Activated CD8-positive, alpha-beta T cell treated with anti-CD3 and anti-CD28 coated beads, Interleukin-2, amount 10 ng/mL, durations not matched to agents 7 days and 5 days (primary cell): Measurements from ENCODE around the gene IL1RL2. TPM values are rescaled to one million over a fixed set of nuclear protein-coding genes. Genes with fewer than 3 reads are reported as not detected.

ENCODE experiments used
- ATAC-seq: fragments of 150-1000 bp; cut with Tn5 transposase; one replicate; pipeline ENCODE4 v1.10.0; 2021; ENCODE audit warnings: moderate library complexity
- CTCF ChIA-PET: fragments of 350-600 bp; sonication (Branson Sonifier 250); formaldehyde crosslinking; loops from one replicate; lab custom pipeline; 2021; ENCODE audit warnings: antibody characterized with exemption; lab: Charles Lee
- POLR2A ChIA-PET: fragments of 350-600 bp; sonication (Branson Sonifier 250); formaldehyde crosslinking; loops from one replicate; lab custom pipeline; 2021; ENCODE audit warnings: antibody characterized with exemption; lab: Charles Lee
- DNase-seq: peaks from one replicate; pipeline ENCODE4 v3.0.0-alpha.2; 2020
- H3K27ac Mint-ChIP-seq: one replicate; pipeline ENCODE4 v1.8.0; 2021; ENCODE audit warnings: mild to moderate bottlenecking, mixed read lengths
- H3K27me3 Mint-ChIP-seq: one replicate; pipeline ENCODE4 v1.8.0; 2021; ENCODE audit warnings: low read depth, mixed read lengths
- H3K36me3 Mint-ChIP-seq: one replicate; pipeline ENCODE4 v1.8.0; 2021; ENCODE audit warnings: low read depth, mixed read lengths
- H3K4me1 Mint-ChIP-seq: one replicate; pipeline ENCODE4 v1.8.0; 2021; ENCODE audit warnings: low read depth, mixed read lengths
- H3K4me3 Mint-ChIP-seq: one replicate; pipeline ENCODE4 v1.8.0; 2021; ENCODE audit warnings: mild to moderate bottlenecking, mixed read lengths
- H3K9me3 Mint-ChIP-seq: one replicate; pipeline ENCODE4 v1.8.0; 2022; ENCODE audit warnings: mixed read lengths; ENCODE audit not compliant: insufficient read depth
- total RNA-seq, 2 experiments: library from RNA; stranded (reverse); gene quantifications; one replicate each; pipeline ENCODE4 v1.2.3, GENCODE V29; 2021

The IL1RL2 gene
- total RNA-seq, 2 experiments from 2014 or later = not detected

GRCh38 chr2:102258386-102259074, 71.7 kb downstream of the IL1RL2 start:
- H3K4me1 Mint-ChIP-seq = peaks cover 53% of the 10 kb centered on the region
- DNase-seq (peak; percentile 50), ATAC-seq (peak; percentile 88)
- peaks cover 25% of the 10 kb centered on the region for H3K9me3 Mint-ChIP-seq
- H3K4me3 Mint-ChIP-seq = peak overlapping the region; percentile 1
- CTCF ChIA-PET = interaction anchor here (1.0 to 2.3 kb wide), 4 partner anchors 18 to 185 kb away, joined by 4 to 17 read pairs (median 6); partner anchors contain the start of gene IL18R1
- peaks cover 41% of the 10 kb centered on the region for H3K36me3 Mint-ChIP-seq
- H3K27me3 Mint-ChIP-seq = no peaks in the 10 kb centered on the region
- H3K27ac Mint-ChIP-seq = peak overlapping the region; percentile 97
- POLR2A ChIA-PET = no interaction called here

- Mint-ChIP-seq H3K9me3 (peaks cover 21% of the 10 kb centered on the region), H3K4me3 (no peak overlapping the region), H3K4me1 (peaks cover 43% of the 10 kb centered on the region), H3K36me3 (peaks cover 32% of the 10 kb centered on the region), H3K27ac (no peak overlapping the region), H3K27me3 (no peaks in the 10 kb centered on the region)
- DNase-seq = no peak
- ChIA-PET CTCF (interaction anchor here (0.7 to 7.2 kb wide), 6 partner anchors 9 to 182 kb away, joined by 3 to 31 read pairs (median 5); no protein-coding TSS in a partner anchor), POLR2A (interaction anchor here (1.4 kb wide), 1 partner anchor 15 kb away, joined by 3 read pairs; no protein-coding TSS in a partner anchor)
- ATAC-seq = no peak
Observed at GRCh38 chr2:102261467-102262135, 74.8 kb downstream of the IL1RL2 start.

- ATAC-seq (no peak), DNase-seq (no peak)
- Mint-ChIP-seq H3K27ac (no peak overlapping the region), H3K9me3 (peaks cover 21% of the 10 kb centered on the region), H3K4me1 (peaks cover 36% of the 10 kb centered on the region), H3K4me3 (no peak overlapping the region), H3K27me3 (no peaks in the 10 kb centered on the region), H3K36me3 (peaks cover 24% of the 10 kb centered on the region)
- ChIA-PET CTCF (interaction anchor here (1.7 to 7.2 kb wide), 3 partner anchors 9 to 181 kb away, joined by 6 to 31 read pairs (median 8); no protein-coding TSS in a partner anchor), POLR2A (interaction anchor here (1.4 kb wide), 1 partner anchor 14 kb away, joined by 3 read pairs; no protein-coding TSS in a partner anchor)
Observed at GRCh38 chr2:102262216-102263129, 75.7 kb downstream of the IL1RL2 start.

- DNase-seq (no peak), ATAC-seq (no peak)
- Mint-ChIP-seq H3K4me3 (no peak overlapping the region), H3K9me3 (peaks cover 6% of the 10 kb centered on the region), H3K27ac (no peak overlapping the region), H3K4me1 (peaks cover 13% of the 10 kb centered on the region), H3K36me3 (peaks cover 3% of the 10 kb centered on the region), H3K27me3 (no peaks in the 10 kb centered on the region)
- ChIA-PET POLR2A (no interaction called here), CTCF (interaction anchor here (1.8 to 7.2 kb wide), 2 partner anchors 12 to 37 kb away, joined by 5 to 31 read pairs; no protein-coding TSS in a partner anchor)
Observed at GRCh38 chr2:102264952-102265351, 78.1 kb downstream of the IL1RL2 start.

GRCh38 chr2:102266204-102266603, 79.4 kb downstream of the IL1RL2 start:
- Mint-ChIP-seq H3K27me3 (peaks cover 2% of the 10 kb centered on the region), H3K27ac (peak overlapping the region; percentile 70), H3K4me1 (peaks cover 18% of the 10 kb centered on the region), H3K36me3 (peaks cover 8% of the 10 kb centered on the region), H3K9me3 (no peaks in the 10 kb centered on the region), H3K4me3 (no peak overlapping the region)
- CTCF ChIA-PET = interaction anchor here (0.7 to 7.2 kb wide), 6 partner anchors 10 to 176 kb away, joined by 3 to 31 read pairs (median 4); partner anchors contain the start of gene IL18R1
- no peak for DNase-seq
- no peak for ATAC-seq
- POLR2A ChIA-PET = no interaction called here

GRCh38 chr2:102267774-102268173, 81.0 kb downstream of the IL1RL2 start:
- no peak for ATAC-seq
- Mint-ChIP-seq H3K27me3 (peaks cover 2% of the 10 kb centered on the region), H3K4me3 (no peak overlapping the region), H3K4me1 (peaks cover 32% of the 10 kb centered on the region), H3K27ac (no peak overlapping the region), H3K9me3 (no peaks in the 10 kb centered on the region), H3K36me3 (peaks cover 8% of the 10 kb centered on the region)
- ChIA-PET CTCF (interaction anchor here (7.2 kb wide), 1 partner anchor 15 kb away, joined by 31 read pairs; no protein-coding TSS in a partner anchor), POLR2A (no interaction called here)
- no peak for DNase-seq

- no peaks in the 10 kb centered on the region for H3K9me3 Mint-ChIP-seq
- ChIA-PET CTCF (interaction anchor here (1.3 kb wide), 1 partner anchor 174 kb away, joined by 3 read pairs; no protein-coding TSS in a partner anchor), POLR2A (no interaction called here)
- peaks cover 35% of the 10 kb centered on the region for H3K4me1 Mint-ChIP-seq
- peaks cover 2% of the 10 kb centered on the region for H3K27me3 Mint-ChIP-seq
- H3K36me3 Mint-ChIP-seq = peaks cover 8% of the 10 kb centered on the region
- no peak overlapping the region for H3K27ac Mint-ChIP-seq
- ATAC-seq (no peak), DNase-seq (no peak)
- H3K4me3 Mint-ChIP-seq = no peak overlapping the region
Observed at GRCh38 chr2:102268510-102269199, 81.8 kb downstream of the IL1RL2 start.

GRCh38 chr2:102269200-102269524, 82.3 kb downstream of the IL1RL2 start:
- peaks cover 2% of the 10 kb centered on the region for H3K27me3 Mint-ChIP-seq
- H3K4me3 Mint-ChIP-seq = no peak overlapping the region
- POLR2A ChIA-PET = no interaction called here

GRCh38 chr2:102271844-102272243, 85.0 kb downstream of the IL1RL2 start:
- ATAC-seq (peak; percentile 78), DNase-seq (no peak)
- H3K36me3 Mint-ChIP-seq = peaks cover 36% of the 10 kb centered on the region
- POLR2A ChIA-PET = no interaction called here
- H3K27ac Mint-ChIP-seq = peak overlapping the region; percentile 83
- H3K27me3 Mint-ChIP-seq = peaks cover 2% of the 10 kb centered on the region
- CTCF ChIA-PET = interaction anchor here (0.8 to 1.7 kb wide), 14 partner anchors 10 to 251 kb away, joined by 3 to 10 read pairs (median 4); partner anchors contain the start of genes IL18R1 and IL18RAP
- peaks cover 21% of the 10 kb centered on the region for H3K9me3 Mint-ChIP-seq
- H3K4me3 Mint-ChIP-seq = peak overlapping the region; percentile 54
- peaks cover 53% of the 10 kb centered on the region for H3K4me1 Mint-ChIP-seq

More at GRCh38 chr2:102269200-102269524, 82.3 kb downstream of the IL1RL2 start:
- Mint-ChIP-seq H3K4me1 (peaks cover 40% of the 10 kb centered on the region), H3K27ac (no peak overlapping the region), H3K36me3 (peaks cover 11% of the 10 kb centered on the region), H3K9me3 (no peaks in the 10 kb centered on the region)
- DNase-seq = no peak
- ATAC-seq = no peak
- CTCF ChIA-PET = interaction anchor here (1.3 kb wide), 1 partner anchor 174 kb away, joined by 3 read pairs; no protein-coding TSS in a partner anchor

GRCh38 chr2:102273619-102274211, 86.9 kb downstream of the IL1RL2 start:
- CTCF ChIA-PET = interaction anchor here (0.8 to 6.7 kb wide), 3 partner anchors 28 to 78 kb away, joined by 4 to 38 read pairs (median 4); no protein-coding TSS in a partner anchor
- Mint-ChIP-seq H3K36me3 (peaks cover 48% of the 10 kb centered on the region), H3K4me3 (no peak overlapping the region), H3K27ac (no peak overlapping the region), H3K4me1 (peaks cover 71% of the 10 kb centered on the region), H3K27me3 (peaks cover 2% of the 10 kb centered on the region), H3K9me3 (peaks cover 21% of the 10 kb centered on the region)
- POLR2A ChIA-PET = no interaction called here
- ATAC-seq = no peak
- DNase-seq = no peak
